GM18526 (cell line): ENCODE measurements around the gene PTGFRN.

ENCODE experiments used
- POLR2A ChIP-seq: IDR thresholded peaks from 3 replicates; pipeline ENCODE4 v1.6.1; 2011; ENCODE audit not compliant: insufficient read length; ENCODE audit errors: extremely low read depth

The PTGFRN gene

DNA sequence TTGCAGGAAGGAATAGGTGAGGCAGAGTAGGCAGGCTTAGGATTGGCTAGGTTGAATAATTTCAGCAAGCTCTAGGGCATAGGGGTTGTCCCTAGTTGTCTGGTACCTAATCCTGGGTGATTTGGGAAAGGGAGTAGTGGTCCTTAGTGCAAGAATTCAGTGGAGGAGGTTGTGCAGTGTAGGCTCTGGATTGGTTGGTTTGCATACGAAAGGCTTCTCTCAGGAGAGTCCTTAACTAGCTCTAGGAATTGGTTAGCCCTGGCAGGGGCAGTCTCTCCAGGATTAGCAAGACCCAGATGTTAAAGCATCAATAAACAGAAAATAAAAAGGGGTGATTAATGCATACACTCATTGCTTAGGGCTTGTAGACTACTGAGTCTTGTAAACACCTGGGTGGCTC, 82.2 kb downstream of the PTGFRN start:
- TF ChIP-seq POLR2A = no peak

DNA sequence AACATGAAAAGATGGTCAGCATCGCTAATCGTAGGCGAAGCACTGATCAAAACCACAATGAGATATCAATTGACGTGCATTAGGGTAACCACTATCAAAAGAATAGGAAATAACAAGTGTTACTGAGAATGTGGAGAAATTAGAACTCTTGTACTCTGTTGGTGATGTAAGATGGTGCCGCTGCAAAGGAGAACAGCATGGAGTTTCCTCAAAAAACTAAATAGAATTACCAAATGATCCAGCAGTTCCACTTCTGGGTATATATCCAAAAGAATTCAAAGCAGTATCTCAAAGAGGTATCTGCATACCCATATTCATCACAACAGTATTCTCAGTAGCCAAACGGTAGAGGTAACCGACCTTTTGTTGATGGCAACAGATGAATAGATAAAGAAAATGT, 83.6 kb downstream of the PTGFRN start:
- TF ChIP-seq POLR2A = no peak

- no peak for TF ChIP-seq POLR2A
Observed at GRCh38 chr1:116994411-116994810, 84.7 kb downstream of the PTGFRN start.

- no peak for TF ChIP-seq POLR2A
Observed at GRCh38 chr1:116997066-116997465, 87.3 kb downstream of the PTGFRN start.

DNA sequence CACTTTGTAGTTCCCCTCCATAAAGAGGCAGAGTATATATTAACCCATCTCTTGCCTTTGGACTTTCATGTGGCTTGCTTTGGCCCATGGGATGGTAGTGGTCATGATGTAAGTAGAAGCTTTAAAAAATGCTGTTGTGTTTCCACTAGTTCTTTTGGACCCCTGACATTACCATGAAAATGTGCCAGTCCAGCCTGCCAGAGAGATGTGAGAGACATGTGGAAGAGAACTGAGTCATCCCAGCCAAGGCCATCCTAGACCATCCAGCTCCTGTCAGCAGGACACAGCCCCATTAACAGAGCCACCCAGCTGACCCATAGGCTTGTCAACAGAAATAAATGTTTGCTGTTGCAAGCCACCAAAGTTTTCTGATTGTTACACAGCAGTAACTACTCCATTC, 87.9 kb downstream of the PTGFRN start:
- no peak for TF ChIP-seq POLR2A

GRCh38 chr1:116999596-116999995, 89.9 kb downstream of the PTGFRN start:
- TF ChIP-seq POLR2A = no peak

- TF ChIP-seq POLR2A = no peak
Observed at GRCh38 chr1:117000142-117000541, 90.4 kb downstream of the PTGFRN start.

DNA sequence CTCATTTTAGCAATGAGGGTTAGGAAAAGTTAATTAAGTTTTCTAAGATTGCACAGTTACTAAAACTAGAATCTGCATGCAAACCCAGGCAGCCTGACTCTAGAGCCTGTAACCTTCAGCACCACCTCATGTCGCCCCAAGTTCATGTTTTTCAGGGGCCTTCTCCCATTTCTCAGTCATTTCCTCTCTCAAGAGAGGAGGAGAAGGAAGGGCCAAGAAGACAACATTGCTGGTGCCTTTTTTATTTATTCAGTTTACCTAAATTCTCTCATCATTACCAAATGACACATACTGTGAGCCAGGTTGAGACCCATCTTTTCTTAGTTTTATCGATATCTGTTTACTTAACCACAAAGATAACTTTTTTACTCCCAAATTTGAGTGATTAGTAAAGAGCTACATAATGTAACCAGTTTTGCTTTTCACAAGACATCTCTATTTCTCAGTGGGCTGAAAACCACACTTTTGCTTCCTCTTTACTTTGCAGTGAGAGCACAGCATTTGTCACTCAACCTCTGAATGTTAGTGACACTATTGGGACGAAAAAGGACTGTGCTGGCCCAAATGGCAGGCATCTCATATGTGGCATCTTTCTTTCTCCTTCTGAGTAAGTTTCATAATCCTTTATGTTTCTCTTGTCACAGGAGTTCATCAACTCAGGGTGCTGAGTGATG, 91.7 kb downstream of the PTGFRN start, which contains the start of gene CD101:
Gene CD101, plus strand, starts transcription at position 507 of the 674 bp plus-strand sequence. Its CDS starts 58 bp downstream, at position 565.
- TF ChIP-seq POLR2A = no peak

DNA sequence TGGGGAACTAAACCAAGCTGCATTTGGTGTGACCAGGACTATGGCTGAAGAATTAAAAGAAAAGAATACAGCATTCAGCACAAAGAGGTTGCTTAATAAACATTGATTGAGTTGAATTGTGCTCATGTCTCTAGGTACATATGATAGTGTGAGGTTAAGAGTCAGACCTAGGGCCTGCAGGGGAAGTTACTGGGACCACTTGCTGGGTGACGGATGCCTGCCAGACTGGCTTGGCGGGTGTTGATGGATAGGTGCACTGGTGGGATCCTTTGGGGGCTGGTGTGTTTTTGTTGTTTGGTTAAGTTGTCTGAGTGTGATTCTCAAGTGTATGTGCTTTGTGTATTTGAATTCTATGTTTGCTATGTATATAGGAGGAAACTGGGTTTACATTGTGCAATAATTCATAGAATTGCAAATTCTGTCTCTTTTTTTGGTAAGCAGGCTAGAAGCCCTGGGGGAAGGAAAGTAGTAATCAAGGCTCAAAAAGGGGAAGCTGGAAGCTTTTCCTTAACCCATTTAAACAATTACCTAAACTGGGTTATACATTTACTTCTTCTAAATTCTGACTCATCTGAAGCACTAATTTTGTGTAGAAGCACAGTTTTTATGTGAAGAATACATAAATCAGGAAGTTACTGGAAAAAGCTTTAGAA, 93.6 kb downstream of the PTGFRN start:
- no peak for TF ChIP-seq POLR2A

- TF ChIP-seq POLR2A = no peak
Observed at GRCh38 chr1:117007719-117008013, 98.0 kb downstream of the PTGFRN start.

GRCh38 chr1:117008656-117009055, 98.9 kb downstream of the PTGFRN start:
- TF ChIP-seq POLR2A = no peak

DNA sequence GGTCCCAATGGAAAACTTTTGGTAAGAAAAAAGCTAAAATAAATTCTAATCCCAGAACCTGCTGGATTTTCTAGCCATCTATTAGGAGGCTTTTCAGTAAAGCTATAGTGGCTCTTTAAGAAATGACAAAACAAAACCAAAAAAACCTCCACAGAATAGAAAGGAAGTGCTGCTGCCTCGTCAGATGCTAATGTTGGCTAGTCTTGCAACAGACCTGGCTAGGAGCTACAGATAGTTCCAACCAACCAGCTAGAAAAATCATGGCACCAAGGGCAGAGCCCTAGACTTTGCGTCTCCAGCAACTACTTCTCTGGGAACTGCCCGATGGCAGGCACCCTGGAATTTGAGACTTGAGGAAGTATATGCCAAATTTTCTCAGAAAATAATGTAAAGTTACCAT, 99.4 kb downstream of the PTGFRN start:
- TF ChIP-seq POLR2A = no peak

DNA sequence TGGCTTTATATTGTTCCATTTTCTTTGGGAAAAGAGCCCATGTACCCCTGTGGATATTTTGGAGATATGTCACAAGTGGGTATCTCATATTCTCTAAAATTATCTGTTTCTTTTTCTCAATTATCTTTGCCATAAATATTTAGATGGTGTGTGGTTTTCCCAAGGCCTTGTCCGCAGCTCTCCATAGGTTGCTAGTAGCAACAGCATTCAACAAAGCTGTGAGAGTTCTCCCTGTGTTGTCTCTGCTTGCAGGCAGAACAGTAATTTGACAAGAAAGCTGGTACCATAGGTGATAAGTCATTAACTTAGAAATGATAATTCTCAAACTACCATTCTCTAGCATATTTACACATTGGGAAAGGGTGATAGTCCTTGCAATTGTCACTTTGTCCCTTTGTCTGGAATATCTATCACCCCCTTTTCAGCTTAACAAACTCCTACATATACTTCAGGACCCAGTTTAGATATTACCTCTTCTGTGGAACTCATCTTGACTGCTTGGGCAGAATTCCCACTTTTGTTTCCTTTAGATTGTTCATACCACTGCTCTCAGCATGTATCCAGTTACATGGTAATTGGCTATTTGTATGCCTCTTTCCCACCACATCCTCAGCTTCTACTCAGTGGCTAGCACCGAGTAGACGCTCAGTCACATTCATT, 100.7 kb downstream of the PTGFRN start:
- TF ChIP-seq POLR2A = no peak

- TF ChIP-seq POLR2A = no peak
Observed at GRCh38 chr1:117011334-117011733, 101.6 kb downstream of the PTGFRN start.

- TF ChIP-seq POLR2A = no peak
Observed at GRCh38 chr1:117013309-117013858, 103.7 kb downstream of the PTGFRN start.

DNA sequence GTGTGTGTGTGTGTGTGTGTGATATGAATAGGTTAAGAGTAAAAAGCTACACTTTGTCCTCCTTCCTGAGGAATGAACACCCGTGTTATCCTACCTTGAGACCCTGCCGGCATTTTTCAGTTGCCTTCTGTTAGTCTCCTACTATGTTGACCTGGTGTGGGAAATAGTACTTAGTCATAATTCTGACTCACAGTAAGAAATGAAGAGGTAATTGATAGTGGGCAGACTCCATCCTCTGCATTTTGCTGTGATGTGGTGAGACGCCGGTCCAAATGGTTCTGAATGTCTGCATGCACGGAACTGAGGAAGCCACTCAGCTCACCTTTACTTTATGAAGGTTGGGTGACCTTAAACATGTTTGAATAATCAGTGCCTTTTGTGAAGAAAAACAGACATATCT, 104.5 kb downstream of the PTGFRN start:
- no peak for TF ChIP-seq POLR2A
